GM23338 (cell line): ENCODE data around the gene TBC1D2B. TPM values are rescaled to one million over a fixed set of nuclear protein-coding genes. Genes with fewer than 3 reads are reported as not detected.
"Not testable (repeated sequence)": the region's sequence is repeated elsewhere in the genome, so short reads cannot be mapped to it uniquely, and the experiment has no call there.

Experiments used
- ATAC-seq: fragments of 200-7000 bp; cut with Tn5 transposase; 3 replicates; pipeline ENCODE4 v1.9.1; 2020
- DNase-seq: peaks from one replicate; pipeline ENCODE4 v3.0.0-alpha.2; 2015; ENCODE audit warnings: low spot score
- H2AFZ ChIP-seq: fragments of 200-600 bp; sonication (generic); 2 replicates; pipeline ENCODE4 v1.8.0; 2016; ENCODE audit warnings: antibody characterized with exemption, mild to moderate bottlenecking, moderate library complexity
- H3F3A ChIP-seq: fragments of 200-600 bp; sonication (generic); replicated peaks from 2 replicates; pipeline ENCODE4 v1.8.0; 2017; ENCODE audit warnings: antibody characterized with exemption, mixed run types, low read depth
- H3K27ac ChIP-seq: fragments of 200-600 bp; sonication (generic); 2 replicates; pipeline ENCODE4 v1.6.1; 2016; ENCODE audit warnings: low read depth
- H3K27me3 ChIP-seq: fragments of 200-600 bp; sonication (generic); 2 replicates; pipeline ENCODE4 v1.8.0; 2016; ENCODE audit warnings: mild to moderate bottlenecking, mixed run types, moderate library complexity; ENCODE audit not compliant: insufficient read depth
- H3K36me3 ChIP-seq: fragments of 200-600 bp; sonication (generic); 2 replicates; pipeline ENCODE4 v1.8.0; 2016; ENCODE audit warnings: mild to moderate bottlenecking; ENCODE audit not compliant: insufficient read depth
- H3K4me1 ChIP-seq: fragments of 200-600 bp; sonication (generic); 2 replicates; pipeline ENCODE4 v1.8.0; 2016; ENCODE audit warnings: mild to moderate bottlenecking, moderate library complexity; ENCODE audit not compliant: insufficient read depth
- H3K4me2 ChIP-seq: fragments of 200-600 bp; sonication (generic); 2 replicates; pipeline ENCODE4 v1.7.1; 2017; ENCODE audit warnings: mixed run types
- H3K4me3 ChIP-seq: fragments of 200-600 bp; sonication (generic); 2 replicates; pipeline ENCODE4 v1.6.1; 2016; ENCODE audit warnings: mixed run types
- H3K79me2 ChIP-seq: fragments of 200-600 bp; sonication (generic); replicated peaks from 2 replicates; pipeline ENCODE4 v1.8.0; 2017; ENCODE audit warnings: mild to moderate bottlenecking; ENCODE audit not compliant: insufficient read depth
- H3K9me2 ChIP-seq: fragments of 200-600 bp; sonication (generic); 2 replicates; pipeline ENCODE4 v1.8.0; 2017; ENCODE audit not compliant: insufficient read depth
- H4K20me1 ChIP-seq: fragments of 200-600 bp; sonication (generic); replicated peaks from 2 replicates; pipeline ENCODE4 v1.8.0; 2017; ENCODE audit warnings: mild to moderate bottlenecking; ENCODE audit not compliant: insufficient read depth
- H3K27ac Mint-ChIP-seq: 2 replicates; pipeline ENCODE4 v1.8.0; 2020; ENCODE audit warnings: inconsistent platforms, mild to moderate bottlenecking, moderate library complexity, mixed read lengths
- H3K27me3 Mint-ChIP-seq: 3 replicates; pipeline ENCODE4 v1.8.0; 2022; ENCODE audit warnings: low read depth, mild to moderate bottlenecking, moderate library complexity, mixed read lengths, inconsistent platforms; ENCODE audit not compliant: insufficient read depth, poor library complexity
- H3K36me3 Mint-ChIP-seq: 3 replicates; pipeline ENCODE4 v1.8.0; 2021; ENCODE audit warnings: low read depth, mild to moderate bottlenecking, inconsistent platforms, moderate library complexity, mixed read lengths
- H3K4me1 Mint-ChIP-seq: 3 replicates; pipeline ENCODE4 v1.8.0; 2020; ENCODE audit warnings: mild to moderate bottlenecking, inconsistent platforms, mixed read lengths
- H3K4me3 Mint-ChIP-seq: 3 replicates; pipeline ENCODE4 v1.8.0; 2021; ENCODE audit warnings: moderate library complexity, mild to moderate bottlenecking, inconsistent platforms, mixed read lengths
- H3K9me3 Mint-ChIP-seq: 3 replicates; pipeline ENCODE4 v1.8.0; 2020; ENCODE audit warnings: moderate library complexity, mild to moderate bottlenecking, inconsistent platforms, mixed read lengths
- CREB1 ChIP-seq: fragments of 250-450 bp; sonication (Bioruptor Pico); IDR thresholded peaks from 2 replicates; pipeline ENCODE4 v1.5.0; 2020; ENCODE audit warnings: low read depth, mild to moderate bottlenecking, moderate library complexity
- JUNB ChIP-seq: IDR thresholded peaks from one replicate; pipeline ENCODE4 v1.6.1; 2016; ENCODE audit warnings: antibody characterized with exemption; ENCODE audit not compliant: unreplicated experiment
- ZNF114 ChIP-seq: fragments of 250-450 bp; sonication (Bioruptor Pico); IDR thresholded peaks from 2 replicates; pipeline ENCODE4 v1.5.0; 2020; ENCODE audit warnings: mild to moderate bottlenecking, moderate library complexity
- ZNF331 ChIP-seq: fragments of 250-450 bp; sonication (Bioruptor Pico); IDR thresholded peaks from 2 replicates; pipeline ENCODE4 v1.5.0; 2020; ENCODE audit warnings: low read depth, mild to moderate bottlenecking, moderate library complexity
- polyA plus RNA-seq: library from polyadenylated mRNA; unstranded; fragments of >200 nt; fragmentation: Nextera tagmentation; extraction: Ambion mirVana; gene quantifications from 2 replicates; pipeline ENCODE4 v1.2.1, GENCODE V29; 2016
- total RNA-seq: library from RNA; depleted of rRNA; stranded (reverse); fragments of >200 nt; shearing (Covaris generic); gene quantifications from 2 replicates; pipeline ENCODE4 v1.2.3, GENCODE V29; 2014
- TF ChIP-seq, protein P1 (sequence below): IDR thresholded peaks from 2 replicates; pipeline ENCODE4 v1.6.1; 2016; ENCODE audit warnings: antibody characterized with exemption
- TF ChIP-seq, protein P2 (sequence below), 2 experiments: fragments of 200-600 bp in 1 of 2; sonication (generic) in 1 of 2; conservative IDR thresholded peaks; 2 replicates each; pipeline versions ENCODE4 v1.5.1 to v1.6.1; 2016 to 2017; ENCODE audit warnings: antibody characterized with exemption in 2 of 2, low read depth in 2 of 2, mild to moderate bottlenecking in 2 of 2, moderate library complexity in 1 of 2

TBC1D2B gene
- total and polyA plus RNA-seq, 2 experiments from 2014 or later, result 3.6 to 17.8 TPM

DNA sequence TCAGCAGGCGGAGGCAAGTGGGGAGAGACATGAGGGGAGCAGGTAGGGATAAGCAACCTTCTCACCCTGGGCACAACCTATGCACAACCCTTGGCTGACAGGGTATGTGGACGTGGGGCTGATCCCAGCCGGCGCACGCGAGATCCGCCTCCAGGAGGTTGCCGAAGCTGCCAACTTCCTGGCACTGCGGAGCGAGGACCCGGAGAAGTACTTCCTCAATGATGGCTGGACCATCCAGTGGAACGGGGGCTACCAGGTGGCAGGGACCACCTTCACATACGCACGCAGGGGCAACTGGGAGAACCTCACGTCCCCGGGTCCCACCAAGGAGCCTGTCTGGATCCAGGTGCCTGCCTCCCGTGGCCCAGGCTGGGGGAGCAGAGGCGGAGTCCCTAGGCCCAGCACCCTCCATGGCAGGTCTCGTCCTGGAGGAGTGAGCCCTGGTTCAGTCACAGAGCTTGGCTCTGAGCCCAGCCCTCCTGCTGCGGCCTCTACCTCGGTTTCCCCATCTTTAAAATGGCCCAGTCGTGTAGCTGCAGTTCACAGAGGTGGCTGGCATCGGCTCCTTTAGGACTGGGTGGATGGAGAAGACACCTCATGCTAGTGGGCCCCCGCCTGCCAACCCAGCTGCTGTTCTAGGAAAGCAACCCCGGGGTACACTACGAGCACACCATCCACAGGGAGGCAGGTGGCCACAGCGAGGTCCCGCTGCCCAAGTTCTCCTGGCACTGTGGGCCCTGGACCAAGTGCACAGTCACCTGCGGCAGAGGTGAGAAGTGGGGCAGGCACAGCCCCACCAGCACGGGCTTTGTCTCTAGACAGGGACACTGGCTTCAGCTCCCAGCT lies 96.0 kb downstream of the TBC1D2B start:
- H2AFZ ChIP-seq, result no peak overlapping the region
- H3K27me3 ChIP-seq, result no peaks in the 10 kb centered on the region
- no peaks in the 10 kb centered on the region for H3K9me2 ChIP-seq
- H3K4me3 ChIP-seq, result no peak overlapping the region
- H3K27ac ChIP-seq, result no peak overlapping the region
- Mint-ChIP-seq H3K36me3 (no peaks in the 10 kb centered on the region), H3K27ac (no peak overlapping the region), H3K9me3 (no peaks in the 10 kb centered on the region), H3K4me3 (no peak overlapping the region), H3K4me1 (peaks cover 11% of the 10 kb centered on the region), H3K27me3 (peaks cover 3% of the 10 kb centered on the region)
- H3K36me3 ChIP-seq, result no peaks in the 10 kb centered on the region
- H3K79me2 ChIP-seq, result no peaks in the 10 kb centered on the region
- DNase-seq (no peak), ATAC-seq (no peak)
- TF ChIP-seq, protein P1, sequence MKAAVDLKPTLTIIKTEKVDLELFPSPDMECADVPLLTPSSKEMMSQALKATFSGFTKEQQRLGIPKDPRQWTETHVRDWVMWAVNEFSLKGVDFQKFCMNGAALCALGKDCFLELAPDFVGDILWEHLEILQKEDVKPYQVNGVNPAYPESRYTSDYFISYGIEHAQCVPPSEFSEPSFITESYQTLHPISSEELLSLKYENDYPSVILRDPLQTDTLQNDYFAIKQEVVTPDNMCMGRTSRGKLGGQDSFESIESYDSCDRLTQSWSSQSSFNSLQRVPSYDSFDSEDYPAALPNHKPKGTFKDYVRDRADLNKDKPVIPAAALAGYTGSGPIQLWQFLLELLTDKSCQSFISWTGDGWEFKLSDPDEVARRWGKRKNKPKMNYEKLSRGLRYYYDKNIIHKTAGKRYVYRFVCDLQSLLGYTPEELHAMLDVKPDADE, result no peak
- no peak for TF ChIP-seq CREB1 (CRISPR knock-in tag)
- TF ChIP-seq, protein P2, sequence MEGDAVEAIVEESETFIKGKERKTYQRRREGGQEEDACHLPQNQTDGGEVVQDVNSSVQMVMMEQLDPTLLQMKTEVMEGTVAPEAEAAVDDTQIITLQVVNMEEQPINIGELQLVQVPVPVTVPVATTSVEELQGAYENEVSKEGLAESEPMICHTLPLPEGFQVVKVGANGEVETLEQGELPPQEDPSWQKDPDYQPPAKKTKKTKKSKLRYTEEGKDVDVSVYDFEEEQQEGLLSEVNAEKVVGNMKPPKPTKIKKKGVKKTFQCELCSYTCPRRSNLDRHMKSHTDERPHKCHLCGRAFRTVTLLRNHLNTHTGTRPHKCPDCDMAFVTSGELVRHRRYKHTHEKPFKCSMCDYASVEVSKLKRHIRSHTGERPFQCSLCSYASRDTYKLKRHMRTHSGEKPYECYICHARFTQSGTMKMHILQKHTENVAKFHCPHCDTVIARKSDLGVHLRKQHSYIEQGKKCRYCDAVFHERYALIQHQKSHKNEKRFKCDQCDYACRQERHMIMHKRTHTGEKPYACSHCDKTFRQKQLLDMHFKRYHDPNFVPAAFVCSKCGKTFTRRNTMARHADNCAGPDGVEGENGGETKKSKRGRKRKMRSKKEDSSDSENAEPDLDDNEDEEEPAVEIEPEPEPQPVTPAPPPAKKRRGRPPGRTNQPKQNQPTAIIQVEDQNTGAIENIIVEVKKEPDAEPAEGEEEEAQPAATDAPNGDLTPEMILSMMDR (conservative IDR thresholded peaks at IDR 0.05; ENCODE audit: low read depth in 2 of 2), result no peak
- no peak overlapping the region for H3K4me2 ChIP-seq
- H4K20me1 ChIP-seq, result no peaks in the 10 kb centered on the region
- H3F3A ChIP-seq, result no peaks in the 10 kb centered on the region
- no peaks in the 10 kb centered on the region; the same call in 1 of the 2 replicates for H3K4me1 ChIP-seq

DNA sequence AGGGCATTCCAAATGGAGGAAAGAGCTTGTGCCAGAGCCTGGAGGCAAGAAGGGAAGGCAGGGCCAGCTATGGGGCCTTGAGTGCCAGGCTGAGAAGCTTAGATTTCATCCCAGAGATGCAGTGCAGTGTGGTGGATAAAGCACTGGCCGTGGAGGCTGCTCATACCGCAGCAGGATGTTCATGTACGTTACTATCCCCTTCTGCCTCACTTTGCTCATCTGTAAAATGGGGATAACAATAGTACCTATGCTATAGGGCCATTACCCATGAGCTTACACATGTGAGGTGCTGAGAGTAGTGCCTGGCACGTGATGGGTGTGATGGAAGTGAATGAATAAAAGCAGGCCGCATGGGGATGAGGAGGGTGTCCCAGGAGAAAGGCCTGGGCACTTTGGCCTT lies 96.8 kb downstream of the TBC1D2B start:
- H3K27me3 ChIP-seq, H3K27me3 Mint-ChIP-seq, H3K9me2 ChIP-seq, H3K4me1 ChIP-seq, ATAC-seq, H2AFZ ChIP-seq, H3K4me3 ChIP-seq, DNase-seq, H3K79me2 ChIP-seq, H3K27ac Mint-ChIP-seq, H3K27ac ChIP-seq, H3K4me2 ChIP-seq, H3K36me3 ChIP-seq, H3F3A ChIP-seq, H3K9me3 Mint-ChIP-seq, H4K20me1 ChIP-seq, H3K36me3 Mint-ChIP-seq, H3K4me3 Mint-ChIP-seq: not testable (repeated sequence)
- H3K4me1 Mint-ChIP-seq, result peaks cover 11% of the 10 kb centered on the region

DNA sequence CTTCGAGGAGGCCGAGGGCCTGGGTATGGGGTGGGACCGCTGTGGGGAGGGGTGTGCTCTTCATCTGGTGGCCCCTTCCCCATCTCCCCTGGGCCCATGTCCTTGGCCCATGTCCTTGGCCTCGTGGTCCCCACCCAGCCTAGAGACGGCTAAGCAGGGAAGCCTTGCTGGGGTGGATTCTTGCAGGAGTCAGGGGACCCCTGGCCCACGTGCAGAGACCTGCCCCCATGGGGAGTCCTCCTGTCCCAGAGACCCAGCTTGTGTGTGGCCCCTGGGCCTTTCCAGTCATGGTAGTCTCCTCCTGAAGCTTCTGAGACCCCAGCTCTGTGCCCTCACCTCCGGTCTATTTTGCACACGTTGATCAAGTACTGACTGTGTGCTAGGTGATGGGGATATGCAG lies 97.4 kb downstream of the TBC1D2B start:
- no peaks in the 10 kb centered on the region for H4K20me1 ChIP-seq
- no peaks in the 10 kb centered on the region for H3K79me2 ChIP-seq
- H3K4me3 ChIP-seq, result no peak overlapping the region
- peaks cover 11% of the 10 kb centered on the region for H3K4me1 Mint-ChIP-seq
- no peaks in the 10 kb centered on the region for H3K36me3 Mint-ChIP-seq
- no peaks in the 10 kb centered on the region for H3F3A ChIP-seq
- H3K27ac ChIP-seq, result no peak overlapping the region
- H3K4me3 Mint-ChIP-seq, result no peak overlapping the region
- no peaks in the 10 kb centered on the region for H3K9me3 Mint-ChIP-seq
- ATAC-seq (no peak), DNase-seq (no peak)
- no peaks in the 10 kb centered on the region for H3K9me2 ChIP-seq
- H3K27me3 ChIP-seq, result no peaks in the 10 kb centered on the region
- peaks cover 3% of the 10 kb centered on the region for H3K27me3 Mint-ChIP-seq
- no peaks in the 10 kb centered on the region; the same call in 1 of the 2 replicates for H3K4me1 ChIP-seq
- H3K27ac Mint-ChIP-seq, result no peak overlapping the region
- H3K4me2 ChIP-seq, result no peak overlapping the region
- H2AFZ ChIP-seq, result no peak overlapping the region
- no peaks in the 10 kb centered on the region for H3K36me3 ChIP-seq
- TF ChIP-seq ZNF114 (no peak), JUNB (no peak), CREB1 (CRISPR knock-in tag) (no peak), ZNF331 (CRISPR knock-in tag) (no peak)
- TF ChIP-seq, protein P1, result no peak
